Islet of Langerhans (tissue), 1 donor: Measurements from ENCODE around the gene REPS1.
A peak's percentile ranks its signal among the peaks of the same experiment; 100 is the strongest.
"Not testable (repeated sequence)": the region's sequence is repeated elsewhere in the genome, so short reads cannot be mapped to it uniquely, and the experiment has no call there.

Experiments used
- FAIRE-seq: peaks from one replicate; lab custom pipeline; 2011; peaks lifted over from hg19 to GRCh38; lab: Jason Lieb, UNC

Gene REPS1

DNA sequence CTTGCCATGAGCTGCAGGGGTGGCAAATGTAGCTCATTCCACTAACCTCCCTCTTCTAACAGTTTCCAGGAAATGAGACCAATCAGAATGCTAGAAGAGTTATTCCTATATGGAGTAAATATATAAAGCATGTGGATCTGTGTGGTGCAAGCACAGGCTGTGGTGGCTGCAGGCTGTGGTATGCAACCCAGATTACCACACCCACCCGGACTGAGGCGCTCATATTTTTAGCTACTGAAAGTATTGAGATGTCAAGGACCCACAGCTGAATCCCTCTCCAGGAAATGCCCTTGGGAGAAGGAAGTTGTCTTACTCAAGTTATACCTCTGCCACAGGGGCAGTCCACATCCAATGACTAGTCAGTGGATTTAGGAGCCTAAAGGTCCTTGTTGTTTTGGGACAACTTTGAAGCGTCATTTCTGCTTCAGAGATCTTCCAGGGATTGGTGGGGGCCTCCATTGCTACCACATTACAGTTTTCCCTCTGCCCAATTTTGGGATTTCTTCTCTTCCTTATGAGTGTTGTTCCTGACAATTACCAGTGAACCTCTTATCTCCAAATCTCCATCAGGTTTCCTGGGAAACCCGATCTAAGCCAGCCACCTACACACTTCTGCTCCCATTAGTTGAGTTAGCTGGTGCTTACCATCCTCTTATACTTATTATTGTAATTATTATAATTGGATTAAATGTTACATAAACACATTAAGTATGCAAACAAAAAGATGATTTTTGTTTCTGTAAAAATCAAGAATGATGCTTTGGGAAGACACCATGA, 12.1 kb upstream of the REPS1 start:
- FAIRE-seq: no peak

GRCh38 chr6:138997136-138997535, 9.1 kb upstream of the REPS1 start:
- no peak for FAIRE-seq

DNA sequence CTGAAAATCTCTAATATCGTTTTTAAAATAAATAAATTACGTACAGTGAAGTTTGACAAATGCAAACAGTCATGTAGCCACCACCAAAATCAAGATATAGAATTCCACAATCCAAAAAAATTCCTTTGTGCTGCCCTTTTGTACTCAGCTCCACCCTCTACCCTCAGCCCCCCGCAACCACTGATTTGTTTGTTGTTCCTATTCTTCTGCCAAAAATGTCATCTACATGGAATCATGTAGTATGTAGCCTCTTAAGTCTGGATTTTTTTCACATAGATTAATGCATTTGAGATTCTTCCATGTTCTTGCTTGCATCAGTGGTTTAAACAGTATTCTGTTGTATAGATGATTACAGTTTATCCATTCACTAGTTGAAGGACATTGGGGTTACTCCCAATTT, 8.5 kb upstream of the REPS1 start:
- no peak for FAIRE-seq

DNA sequence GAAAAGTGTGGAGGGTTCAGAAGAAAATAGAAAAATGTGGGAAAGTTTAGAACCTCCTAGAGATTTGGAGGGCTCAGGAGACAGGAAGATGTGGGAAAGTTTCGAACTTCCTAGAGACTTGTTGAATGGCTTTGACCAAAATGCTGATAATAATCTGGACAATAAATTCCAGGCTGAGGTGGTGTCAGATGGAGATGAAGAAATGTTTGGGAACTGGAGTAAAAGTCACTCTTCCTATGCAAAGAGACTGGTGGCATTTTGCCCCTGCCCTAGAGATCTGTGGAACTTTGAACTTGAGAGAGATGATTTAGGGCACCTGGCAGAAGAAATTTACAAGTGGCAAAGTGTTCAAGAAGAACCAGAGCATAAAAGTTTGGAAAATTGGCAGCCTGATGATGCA, 5.4 kb upstream of the REPS1 start:
- FAIRE-seq: not testable (repeated sequence)

DNA sequence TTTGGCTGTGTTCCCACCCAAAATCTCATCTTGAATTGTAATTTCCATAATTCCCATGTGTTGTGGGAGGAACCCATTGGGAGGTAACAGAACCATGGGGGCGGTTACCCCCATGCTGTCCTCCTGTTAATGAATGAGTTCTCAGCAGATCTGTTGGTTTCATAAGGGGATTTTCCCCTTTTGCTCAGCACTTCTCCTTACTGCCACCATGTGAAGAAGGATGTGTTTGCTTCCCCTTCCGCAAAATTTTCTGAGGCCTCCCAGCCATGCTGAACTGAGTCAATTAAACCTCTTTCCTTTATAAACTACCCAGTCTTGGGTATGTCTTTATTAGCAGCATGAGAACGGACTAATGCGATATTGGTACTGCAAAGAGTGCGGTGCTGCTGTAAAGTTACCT, 4.9 kb upstream of the REPS1 start:
- not testable (repeated sequence) for FAIRE-seq

DNA sequence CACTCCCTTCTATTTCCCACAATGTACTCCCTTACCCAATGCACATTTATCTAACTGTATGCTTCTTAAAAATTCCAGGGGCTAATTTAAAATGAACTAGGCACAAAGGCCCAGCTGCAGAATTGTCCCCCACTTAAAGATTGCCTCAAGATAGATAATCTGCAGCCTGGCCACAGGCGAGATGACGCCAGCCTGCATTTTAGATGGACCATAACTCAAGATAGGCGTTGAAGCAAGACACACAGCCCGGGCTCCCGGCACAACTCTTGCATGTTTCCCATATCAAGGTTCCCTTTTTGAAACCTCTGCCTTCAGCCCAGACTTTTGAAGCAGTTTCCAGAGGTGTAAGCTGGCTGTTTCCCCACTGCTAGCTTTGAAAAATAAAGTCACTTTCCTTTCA, 3.2 kb upstream of the REPS1 start:
- FAIRE-seq: no peak

- no peak for FAIRE-seq
Observed at GRCh38 chr6:138989098-138989983, 1.3 kb upstream of the REPS1 start.

DNA sequence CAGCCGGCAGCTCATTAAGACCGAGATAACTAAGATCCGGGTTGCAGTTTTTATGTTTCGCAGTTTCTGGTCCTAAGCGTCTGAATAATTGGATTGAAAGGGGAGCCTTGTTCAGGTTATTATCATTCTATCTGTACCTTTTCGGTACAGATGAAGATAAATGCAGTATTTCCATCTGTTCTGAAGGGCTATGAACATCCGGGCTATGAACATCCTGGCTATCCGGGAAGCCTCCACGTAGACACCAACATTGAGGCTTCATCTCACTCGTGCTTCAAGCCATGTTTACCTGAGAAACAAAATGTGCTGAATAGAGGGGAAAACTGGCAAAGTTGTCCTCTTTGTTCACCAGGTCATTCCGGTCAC, 399 bp upstream of the REPS1 start:
- no peak for FAIRE-seq

- FAIRE-seq: no peak
Observed at GRCh38 chr6:138987080-138987642, 892 bp downstream of the REPS1 start.

DNA sequence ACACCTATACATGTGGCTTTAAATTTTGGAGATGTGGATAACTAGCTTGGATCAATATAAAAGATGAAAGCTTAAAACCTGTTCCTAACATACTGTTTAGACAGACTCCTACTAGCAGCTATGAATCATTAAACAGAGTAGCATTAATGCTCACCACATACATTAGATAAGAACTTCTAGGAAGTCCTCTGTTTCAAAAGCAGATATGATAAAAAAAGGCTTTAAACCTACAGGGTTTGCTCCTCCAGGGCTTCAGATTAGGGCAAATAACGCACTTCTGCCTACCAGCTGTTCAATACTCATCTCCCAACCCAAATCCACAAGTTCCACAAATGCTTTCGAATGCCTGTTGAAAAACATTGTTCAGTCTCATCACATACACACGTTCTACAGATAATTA, 1.5 kb downstream of the REPS1 start:
- FAIRE-seq: peak; percentile 9

DNA sequence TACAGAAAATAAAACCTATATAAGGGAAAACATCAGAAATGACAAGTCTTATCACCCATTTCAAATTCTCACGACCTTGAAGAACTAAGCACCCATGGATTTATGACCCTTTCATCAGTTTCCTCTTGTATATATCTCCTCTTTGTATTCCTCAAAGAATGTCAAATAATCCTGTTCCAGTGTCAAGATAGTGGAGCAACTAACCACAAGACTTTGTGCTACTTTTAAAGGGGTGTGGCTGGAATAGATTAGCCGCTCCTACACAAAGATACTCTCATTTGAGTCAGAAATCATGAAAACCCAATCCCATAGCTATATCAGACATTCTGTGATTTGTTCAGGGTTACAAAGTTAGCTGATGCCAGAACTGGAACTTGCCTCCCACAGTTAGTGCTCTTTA, 6.6 kb downstream of the REPS1 start:
- FAIRE-seq: no peak

- no peak for FAIRE-seq
Observed at GRCh38 chr6:138979813-138980668, 8.0 kb downstream of the REPS1 start.

GRCh38 chr6:138979365-138979764, 8.7 kb downstream of the REPS1 start:
- no peak for FAIRE-seq

GRCh38 chr6:138978229-138978628, 9.8 kb downstream of the REPS1 start:
- no peak for FAIRE-seq

DNA sequence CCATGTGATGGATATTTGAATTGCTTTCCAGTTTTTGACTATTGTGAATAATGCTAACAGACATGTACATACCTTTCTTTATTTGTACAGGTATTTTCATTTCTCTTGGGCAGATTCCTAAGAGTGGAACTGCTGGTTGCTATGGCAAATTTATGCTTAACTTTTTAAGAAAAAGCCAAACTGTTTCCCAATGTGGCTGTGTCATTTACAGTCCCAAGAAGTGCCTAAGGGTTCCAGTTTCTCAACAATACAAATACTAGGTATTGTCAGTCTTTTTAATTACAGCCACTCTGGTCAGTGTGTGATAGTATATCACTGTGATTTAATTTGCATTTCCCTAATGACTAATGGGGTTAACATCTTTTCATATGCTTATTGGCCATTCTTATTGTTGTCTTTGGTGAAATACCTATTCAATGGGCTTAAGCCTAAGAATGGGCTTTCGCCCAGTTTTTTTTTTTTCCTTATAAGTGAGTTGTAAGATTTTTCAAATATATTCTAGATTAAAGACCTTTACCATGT, 10.3 kb downstream of the REPS1 start:
- peak; percentile 21 for FAIRE-seq

- no peak for FAIRE-seq
Observed at GRCh38 chr6:138977242-138977641, 10.8 kb downstream of the REPS1 start.

- FAIRE-seq: peak; percentile 60
Observed at GRCh38 chr6:138975815-138976214, 12.2 kb downstream of the REPS1 start.

DNA sequence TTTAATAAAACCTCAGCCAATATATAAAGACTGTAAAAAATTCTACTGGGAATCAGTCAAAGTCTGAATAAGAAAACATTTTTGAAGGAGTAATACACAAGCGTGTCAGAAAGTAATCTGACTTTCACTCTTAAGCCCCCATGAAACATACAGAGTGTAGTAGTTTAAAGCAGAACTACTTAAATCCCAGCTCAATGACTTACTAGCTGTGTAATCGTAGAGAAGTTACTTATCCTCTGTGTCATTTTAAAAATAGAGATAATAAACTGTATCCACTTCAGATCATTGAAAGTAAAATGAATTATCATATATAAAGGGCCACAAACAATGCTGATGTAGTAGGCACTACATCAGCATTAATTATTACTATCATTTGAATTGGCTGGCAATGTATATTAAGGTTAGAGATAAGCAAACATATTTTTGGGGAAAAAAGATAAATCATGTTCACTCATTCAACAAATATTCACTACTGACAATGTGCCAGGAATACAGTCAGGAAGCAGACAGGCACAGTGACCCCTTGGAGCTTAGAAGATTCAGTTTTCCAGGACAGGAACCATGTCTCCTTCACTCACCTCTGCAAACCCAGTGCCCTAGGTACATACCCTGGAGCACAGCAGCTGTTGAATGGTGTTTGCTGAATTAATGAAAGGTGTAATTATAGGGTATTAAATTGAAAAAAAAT, 14.4 kb downstream of the REPS1 start:
- no peak for FAIRE-seq

GRCh38 chr6:138972226-138972665, 15.8 kb downstream of the REPS1 start:
- FAIRE-seq: peak; percentile 9

DNA sequence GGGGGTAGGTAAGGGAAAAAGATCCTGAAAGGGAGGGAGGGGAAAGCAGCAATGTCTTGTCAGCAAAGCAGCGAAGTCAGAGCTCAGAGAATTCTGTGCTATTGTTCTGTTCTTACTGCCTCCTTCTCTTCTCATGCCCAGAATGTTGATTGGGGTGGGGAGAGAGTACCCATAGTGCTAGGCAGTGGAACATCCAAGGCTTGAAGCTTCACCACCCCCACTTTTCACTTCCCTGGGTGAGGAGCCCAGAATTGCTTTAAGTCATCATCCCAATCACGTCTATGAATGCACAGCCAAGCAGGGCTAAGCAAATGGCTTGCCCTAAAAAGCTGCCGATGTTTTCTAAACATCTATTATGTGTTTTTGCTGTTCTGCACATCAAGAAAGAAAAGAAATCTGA, 16.5 kb downstream of the REPS1 start:
- no peak for FAIRE-seq

DNA sequence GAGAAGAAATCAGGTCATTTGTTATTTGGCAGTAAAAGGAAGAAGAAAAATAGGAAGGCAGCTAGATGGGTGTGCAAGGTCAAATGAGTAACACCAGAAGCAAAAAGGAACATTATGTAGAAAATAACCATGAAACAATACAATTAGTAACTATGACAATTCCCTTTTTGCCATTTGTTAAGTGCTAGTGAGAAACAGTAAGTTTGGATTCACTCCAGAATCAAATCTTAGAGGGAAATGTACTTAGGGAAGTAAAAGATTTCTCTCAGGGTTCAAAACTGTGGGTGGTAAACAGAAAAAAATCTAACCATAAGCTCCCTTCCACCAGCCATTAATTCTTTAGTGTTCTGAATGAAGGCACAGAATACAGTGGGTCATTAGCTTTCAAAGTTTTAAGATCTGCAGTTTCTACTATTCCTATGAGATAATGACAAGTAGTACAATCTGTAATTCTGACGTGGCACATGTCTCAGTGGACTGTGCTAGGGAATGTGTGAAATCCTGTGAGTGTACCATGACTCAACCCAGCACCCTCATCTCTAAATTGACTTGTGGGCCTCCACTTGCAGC, 17.1 kb downstream of the REPS1 start:
- FAIRE-seq: no peak
